HepG2 (cell line): ENCODE measurements around the gene DHRS9. TPM values are rescaled to one million over a fixed set of nuclear protein-coding genes. Genes with fewer than 3 reads are reported as not detected.

ENCODE experiments used
- ATAC-seq: fragments of 200-7000 bp; cut with Tn5 transposase; 3 replicates; pipeline ENCODE4 v1.9.1; 2020; ENCODE audit warnings: mild to moderate bottlenecking, moderate library complexity
- BruUV-seq: library from RNA; stranded (reverse); fragments of 400-500 nt; replicated peaks from 2 replicates; lab custom pipeline; 2021; lab: Mats Ljungman, UMichigan
- CTCF ChIA-PET: fragments of 300-600 bp; formaldehyde crosslinking; extraction: SDS; loops from one replicate; lab custom pipeline; 2021; ENCODE audit warnings: low total read pairs, inconsistent platforms, low intra/inter-chr PET ratio; lab: Yijun Ruan, JAX
- POLR2A ChIA-PET: fragments of 350-600 bp; sonication (Branson Sonifier 250); formaldehyde crosslinking; loops from one replicate; lab custom pipeline; 2020; ENCODE audit warnings: antibody characterized with exemption, inconsistent platforms; lab: Yijun Ruan, JAX
- DNase-seq: peaks from one replicate; pipeline ENCODE4 v3.0.0-alpha.2; 2015; ENCODE audit warnings: low spot score
- FAIRE-seq: peaks from 3 replicates; lab custom pipeline; 2011; peaks lifted over from hg19 to GRCh38; lab: Jason Lieb, UNC
- H2AFZ ChIP-seq: one replicate; pipeline ENCODE4 v1.6.1; 2011; ENCODE audit warnings: low read length, inconsistent platforms
- H3K27ac ChIP-seq: fragments of 300-600 bp; 3 replicates; pipeline ENCODE4 v1.8.0; 2011; ENCODE audit warnings: mixed run types, mild to moderate bottlenecking, mixed read lengths, low read length, inconsistent platforms; ENCODE audit not compliant: insufficient read depth; ENCODE audit errors: extremely low read length
- H3K27me3 ChIP-seq, 2 experiments: fragments of 200-600 bp in 1 of 2; 2 replicates in 1 of 2; 3 replicates in 1 of 2; pipeline versions ENCODE4 v1.6.0 to v1.8.0; 2011; ENCODE audit warnings: low read length in 2 of 2, mild to moderate bottlenecking in 2 of 2, moderate library complexity in 2 of 2, inconsistent platforms in 1 of 2; ENCODE audit not compliant: insufficient read depth in 2 of 2, control insufficient read depth in 1 of 2
- H3K36me3 ChIP-seq, 2 experiments: fragments of 200-600 bp in 1 of 2; replicated peaks in 1 of 2; 2 replicates in 1 of 2; 3 replicates in 1 of 2; pipeline versions ENCODE4 v1.5.1 to v1.8.0; 2011; ENCODE audit warnings: low read length in 2 of 2, inconsistent platforms in 1 of 2; ENCODE audit not compliant: insufficient read depth in 2 of 2, control insufficient read depth in 1 of 2
- H3K4me1 ChIP-seq: 2 replicates; pipeline ENCODE4 v1.5.1; 2012; ENCODE audit warnings: low read length, inconsistent platforms; ENCODE audit not compliant: insufficient read depth
- H3K4me2 ChIP-seq: 2 replicates; pipeline ENCODE4 v1.6.0; 2011; ENCODE audit warnings: low read depth, low read length, inconsistent platforms
- H3K4me3 ChIP-seq, 3 experiments: fragments of 200-600 bp in 1 of 3; sonication (generic), shearing (Covaris generic) in 1 of 3; replicated peaks in 1 of 3; 2 replicates each; pipeline ENCODE4 v1.5.1; 2011 to 2016; ENCODE audit warnings: low read length in 3 of 3, inconsistent platforms in 2 of 3, low read depth in 2 of 3, mild to moderate bottlenecking in 2 of 3, control low read depth in 1 of 3, mixed read lengths in 1 of 3; ENCODE audit not compliant: insufficient read depth in 1 of 3
- H3K79me2 ChIP-seq: one replicate; pipeline ENCODE4 v1.6.1; 2011; ENCODE audit warnings: low read length, inconsistent platforms; ENCODE audit not compliant: insufficient read depth
- H3K9ac ChIP-seq: 2 replicates; pipeline ENCODE4 v1.6.0; 2011; ENCODE audit warnings: mild to moderate bottlenecking, low read depth, low read length, inconsistent platforms; ENCODE audit not compliant: insufficient read depth
- H3K9me3 ChIP-seq: 2 replicates; pipeline ENCODE4 v1.5.1; 2012; ENCODE audit warnings: mild to moderate bottlenecking, low read length
- H4K20me1 ChIP-seq: 2 replicates; pipeline ENCODE4 v1.6.0; 2011; ENCODE audit warnings: inconsistent platforms, mild to moderate bottlenecking, low read length, moderate library complexity; ENCODE audit not compliant: insufficient read depth
- MZF1 ChIP-seq: sonication (generic); formaldehyde crosslinking; IDR thresholded peaks from 2 replicates; pipeline ENCODE4 v1.8.1; 2023; ENCODE audit warnings: mild to moderate bottlenecking, missing genetic modification reagents, borderline replicate concordance
- REXO4 ChIP-seq: sonication (generic); formaldehyde crosslinking; IDR thresholded peaks from 2 replicates; pipeline ENCODE4 v1.8.0; 2022; ENCODE audit warnings: missing genetic modification reagents, mild to moderate bottlenecking, borderline replicate concordance
- RNF2 ChIP-seq: fragments of 450-650 bp; conservative IDR thresholded peaks from 2 replicates; pipeline ENCODE4 v1.6.1; 2016; ENCODE audit warnings: low read depth
- SMYD3 ChIP-seq: sonication (generic); formaldehyde crosslinking; IDR thresholded peaks from 2 replicates; pipeline ENCODE4 v1.8.1; 2023; ENCODE audit warnings: mild to moderate bottlenecking, missing genetic modification reagents
- SOX5 ChIP-seq: IDR thresholded peaks from 2 replicates; pipeline ENCODE4 v1.6.1; 2016; ENCODE audit warnings: borderline replicate concordance
- STAT5B ChIP-seq: sonication (generic); formaldehyde crosslinking; IDR thresholded peaks from 2 replicates; pipeline ENCODE4 v1.4.0; 2020; ENCODE audit warnings: missing genetic modification reagents
- TIGD3 ChIP-seq: sonication (generic); formaldehyde crosslinking; IDR thresholded peaks from 2 replicates; pipeline ENCODE4 v1.5.1; 2020; ENCODE audit warnings: mild to moderate bottlenecking, missing genetic modification reagents, borderline replicate concordance
- YEATS2 ChIP-seq: sonication (generic); formaldehyde crosslinking; IDR thresholded peaks from 2 replicates; pipeline ENCODE4 v1.4.0; 2020; ENCODE audit warnings: missing genetic modification reagents, borderline replicate concordance
- ZBED4 ChIP-seq: sonication (generic); formaldehyde crosslinking; IDR thresholded peaks from 2 replicates; pipeline ENCODE4 v1.4.0; 2020; ENCODE audit warnings: missing genetic modification reagents, borderline replicate concordance
- ZMYM2 ChIP-seq: sonication (generic); formaldehyde crosslinking; IDR thresholded peaks from 2 replicates; pipeline ENCODE4 v1.8.0; 2022; ENCODE audit warnings: mild to moderate bottlenecking, missing genetic modification reagents
- ZNF225 ChIP-seq: sonication (generic); formaldehyde crosslinking; IDR thresholded peaks from 2 replicates; pipeline ENCODE4 v1.4.0; 2020; ENCODE audit warnings: mild to moderate bottlenecking, missing genetic modification reagents
- WGBS: methylation state at CpG from one replicate; pipeline ENCODE4 v1.1.6; 2017; ENCODE audit warnings: low lambda C conversion rate; 5-methylcytosine and 5-hydroxymethylcytosine counted together
- in situ Hi-C: cut with HindIII; loops from 2 replicates; pipeline ENCODE4 v1.10.0; 2017; ENCODE audit warnings: low pct_unique_long_range_greater_than_20kb; ENCODE audit not compliant: extremely low pct_ligation_motif_present
- intact Hi-C: fragments of 100-400 bp; cut with micrococcal nuclease; formaldehyde crosslinking; loops from one replicate; pipeline ENCODE4 v1.10.0; 2022; ENCODE audit not compliant: unreplicated experiment
- polyA plus RNA-seq, 8 experiments: library from polyadenylated mRNA; depleted of rRNA in 3 of 8; stranded (reverse) in 7 of 8; unstranded in 1 of 8; fragments of >200 nt; fragmentation: Illumina TruSeq in 4 of 8; extraction: Trizol in 4 of 8; gene quantifications; 2 replicates each; pipeline versions ENCODE4 v1.2.1 to v1.2.3, GENCODE V29; 2011 to 2016; ENCODE audit warnings: low read depth in 4 of 8, missing spikeins in 1 of 8, mixed read lengths in 1 of 8; ENCODE audit not compliant: insufficient read depth in 1 of 8
- total RNA-seq, 5 experiments: library from RNA; depleted of rRNA; stranded (reverse); fragments of >200 nt; fragmentation: Illumina TruSeq; extraction: Trizol; gene quantifications; 2 replicates each; pipeline ENCODE4 v1.2.3, GENCODE V29; 2016; ENCODE audit warnings: low read depth in 1 of 5

Gene DHRS9
- total and polyA plus RNA-seq, 2 of the 13 experiments (the other 11 are each of a cell fraction or from before 2014, with no cell fraction given), result not detected

- H3K79me2 ChIP-seq, result no peaks in the 10 kb centered on the region
- in situ Hi-C loops (no loop called here), intact Hi-C loops (no loop called here)
- no peak overlapping the region for H2AFZ ChIP-seq
- ATAC-seq (no peak), DNase-seq (no peak), FAIRE-seq (no peak)
- H4K20me1 ChIP-seq, result no peaks in the 10 kb centered on the region
- H3K36me3 ChIP-seq, result no peaks in the 10 kb centered on the region
- H3K4me3 ChIP-seq, result no peak overlapping the region
- no peak overlapping the region for H3K27ac ChIP-seq
- H3K27me3 ChIP-seq, result no peaks in the 10 kb centered on the region
- H3K4me1 ChIP-seq, result no peaks in the 10 kb centered on the region
- ChIA-PET CTCF (no interaction called here), POLR2A (no interaction called here)
- H3K9me3 ChIP-seq, result peaks cover 9% of the 10 kb centered on the region; the same call in 1 of the 2 replicates
- TF ChIP-seq ZNF225 (CRISPR knock-in tag) (no peak), REXO4 (CRISPR knock-in tag) (no peak), RNF2 (no peak), STAT5B (CRISPR knock-in tag) (no peak), MZF1 (CRISPR knock-in tag) (no peak)
- BruUV-seq, result no TSS peak
- H3K4me2 ChIP-seq, result no peak overlapping the region
- 20% methylated on average over 4 of the region's 4 CpGs for WGBS
- H3K9ac ChIP-seq, result no peak overlapping the region
These were observed 29.7 kb upstream of the DHRS9 start for GRCh38 chr2:169039702-169040101.

- Histone ChIP-seq H3K36me3 (no peaks in the 10 kb centered on the region), H3K4me1 (no peaks in the 10 kb centered on the region), H3K27me3 (no peaks in the 10 kb centered on the region), H2AFZ (no peak overlapping the region), H3K9ac (no peak overlapping the region), H3K79me2 (no peaks in the 10 kb centered on the region), H4K20me1 (no peaks in the 10 kb centered on the region), H3K9me3 (peaks cover 9% of the 10 kb centered on the region; the same call in 1 of the 2 replicates), H3K4me3 (no peak overlapping the region), H3K4me2 (no peak overlapping the region), H3K27ac (no peak overlapping the region)
- BruUV-seq, result no TSS peak
- intact Hi-C loops (no loop called here), in situ Hi-C loops (no loop called here)
- FAIRE-seq (no peak), ATAC-seq (no peak), DNase-seq (no peak)
- WGBS, result 0% methylated on average over 1 of the region's 1 CpG
- CTCF ChIA-PET, result no interaction called here
- POLR2A ChIA-PET, result no interaction called here
- no peak for TF ChIP-seq SMYD3 (CRISPR knock-in tag)
- no peak for TF ChIP-seq ZBED4 (CRISPR knock-in tag)
- TF ChIP-seq YEATS2 (CRISPR knock-in tag), result no peak
- TF ChIP-seq TIGD3, result no peak
- TF ChIP-seq SOX5 (CRISPR knock-in tag), result no peak
- TF ChIP-seq ZMYM2 (CRISPR knock-in tag), result no peak
These were observed 27.8 kb upstream of the DHRS9 start for GRCh38 chr2:169041594-169041993.
